Measurements from ENCODE around the gene MIA2. TPM values are rescaled to one million over a fixed set of nuclear protein-coding genes. Genes with fewer than 3 reads are reported as not detected.

The MIA2 gene
- total and polyA plus RNA-seq, 9 of the 15 experiments (the other 6 are each of a cell fraction or from before 2014, with no cell fraction given) = 6.0 to 21.8 (median 12.8) TPM

GRCh38 chr14:39315859-39316444 is 82.2 kb downstream of the MIA2 start:
- ATAC-seq (peak; percentile 70), FAIRE-seq (peak; percentile 23), DNase-seq (ENCODE audit: extremely low read depth in 1 of 4, low spot score in 3 of 4) (no peak)
- Histone ChIP-seq H3K27me3 (ENCODE audit: control insufficient read depth in 2 of 2, insufficient read depth in 2 of 2, low read length in 2 of 2) (no peaks in the 10 kb centered on the region), H4K20me1 (replicated peaks; ENCODE audit: control insufficient read depth, insufficient read depth, low read length) (no peaks in the 10 kb centered on the region), H3K4me1 (replicated peaks in 1 of 2; ENCODE audit: control insufficient read depth in 2 of 2, insufficient read depth in 2 of 2, low read length in 2 of 2) (peaks cover 0 to 5% of the 10 kb centered on the region in 2 experiments; a peak in 2 of 5 replicates), H3K27ac (ENCODE audit: extremely low read depth, low read depth, low read length) (no peak overlapping the region), H3K4me3 (no peak overlapping the region), H3K79me2 (ENCODE audit: control insufficient read depth, insufficient read depth, low read length) (no peaks in the 10 kb centered on the region), H2AFZ (ENCODE audit: low read depth, low read length) (no peak overlapping the region), H3K9ac (ENCODE audit: insufficient read depth in 1 of 2, low read depth in 2 of 2, low read length in 2 of 2) (no peak overlapping the region), H3K9me1 (ENCODE audit: control insufficient read depth, insufficient read depth, low read length) (no peaks in the 10 kb centered on the region), H3K9me3 (replicated peaks; ENCODE audit: control insufficient read depth, insufficient read depth, low read depth, low read length) (no peaks in the 10 kb centered on the region), H3K36me3 (ENCODE audit: control insufficient read depth, insufficient read depth, low read length) (peaks cover 13% of the 10 kb centered on the region; the same call in 1 of the 3 replicates), H3K4me2 (ENCODE audit: insufficient read depth, low read length) (no peak overlapping the region)
- CTCF ChIA-PET (ENCODE audit: low intra/inter-chr PET ratio) = no interaction called here
- in situ Hi-C loops (cut with MboI) = no loop called here
- WGBS (ENCODE audit: insufficient coverage, low coverage, missing lambda C conversion rate) = 24% methylated on average over 1 of the region's 1 CpG
- BruUV-seq (replicated peaks) = no TSS peak
- intact Hi-C loops (cut with micrococcal nuclease) = no loop called here
- TF ChIP-seq HNRNPH1 (optimal IDR thresholded peaks at IDR 0.05; ENCODE audit: low read depth, low read length) (no peak), ZNF316 (IDR thresholded peaks at IDR 0.05) (peak; percentile 46; the same call in 1 of the 2 replicates), MAFF (IDR thresholded peaks at IDR 0.05; ENCODE audit: low read length) (peak; percentile 20; the same call in 1 of the 2 replicates), C11orf30 (IDR thresholded peaks at IDR 0.05; ENCODE audit: low read depth) (peak; percentile 42; the same call in 1 of the 2 replicates)
- POLR2A ChIA-PET = interaction anchor here (1.1 kb wide), 1 partner anchor 15 kb away, joined by 3 read pairs; no protein-coding TSS in a partner anchor
